ENCODE data around the gene ZRANB1.

Gene ZRANB1

DNA sequence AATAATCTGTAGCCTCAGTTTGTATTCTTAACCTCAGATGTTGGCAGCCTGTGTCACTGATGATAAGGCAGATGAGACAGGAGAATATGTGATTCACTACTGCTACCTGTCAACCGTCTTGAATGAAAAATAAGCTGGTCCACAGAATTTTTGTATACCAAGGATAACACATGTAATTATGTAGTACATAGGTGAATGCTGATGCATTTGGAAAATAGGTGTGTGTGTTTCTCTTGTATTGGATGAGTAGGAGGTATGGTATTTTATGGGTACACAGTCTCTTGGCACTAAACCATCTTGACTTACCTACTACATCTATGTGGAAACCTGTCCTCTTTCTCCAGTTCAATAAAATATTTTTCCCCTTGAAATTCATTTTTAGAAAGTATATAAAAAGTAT, 20.7 kb upstream of the ZRANB1 start:
- DNase-seq (ENCODE audit: low spot score), result no peak

DNA sequence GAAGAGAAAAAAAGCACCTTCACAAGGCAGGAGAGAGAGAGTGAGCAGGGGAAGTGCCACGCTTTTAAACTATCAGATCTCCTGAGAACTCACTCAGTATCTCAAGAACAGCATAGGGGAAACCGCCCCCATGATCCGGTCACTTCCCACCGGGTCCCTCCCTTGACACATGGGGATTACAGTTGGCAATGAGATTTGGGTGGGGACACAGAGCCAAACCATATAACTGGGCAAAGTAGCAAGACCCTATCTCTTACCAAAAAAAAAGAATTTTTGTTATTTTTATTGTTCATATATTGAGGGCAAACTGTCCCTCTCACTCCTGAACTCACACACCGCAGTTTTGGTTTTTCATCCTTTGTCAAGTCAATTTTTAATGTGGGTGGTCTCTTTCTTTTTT, 18.2 kb upstream of the ZRANB1 start:
- no peak for DNase-seq (ENCODE audit: low spot score)

DNA sequence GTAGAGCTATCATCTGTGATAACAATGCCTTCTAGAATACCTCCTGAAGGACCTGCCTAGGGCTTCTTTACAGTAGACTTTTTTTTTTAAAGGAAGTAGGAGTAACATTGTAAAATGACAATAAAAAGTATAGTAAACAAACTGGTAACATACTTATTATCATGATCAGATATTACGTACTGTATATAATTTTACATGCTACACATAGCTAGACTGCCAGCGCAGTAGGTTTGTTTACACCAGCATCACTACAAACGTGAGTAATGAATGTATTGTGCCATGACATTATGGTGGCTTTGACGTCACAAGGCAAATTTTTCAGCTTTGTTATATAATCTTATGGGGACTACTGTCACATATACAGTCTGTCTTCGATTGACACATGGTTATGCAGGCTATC, 15.4 kb upstream of the ZRANB1 start:
- no peak for DNase-seq (ENCODE audit: low spot score)

DNA sequence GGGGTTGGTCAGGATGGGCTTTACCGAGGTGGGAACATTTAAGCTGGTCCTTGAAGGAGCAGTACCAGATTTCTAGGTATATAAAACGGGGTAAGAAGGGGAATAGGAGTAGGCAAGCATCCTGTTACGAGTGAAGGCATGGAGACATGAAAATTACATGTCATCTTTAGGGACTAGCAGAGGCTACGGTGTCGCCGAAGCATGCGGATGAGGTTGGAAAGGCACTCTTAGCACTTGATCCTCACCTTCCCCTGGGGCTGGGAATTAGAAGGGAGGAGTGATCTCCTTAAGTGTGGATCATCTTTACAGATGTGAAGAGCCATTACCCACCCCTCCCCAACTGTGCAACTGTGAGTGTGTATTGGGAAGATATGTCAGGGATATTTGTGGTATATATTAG, 13.8 kb upstream of the ZRANB1 start:
- DNase-seq (ENCODE audit: low spot score), result no peak

DNA sequence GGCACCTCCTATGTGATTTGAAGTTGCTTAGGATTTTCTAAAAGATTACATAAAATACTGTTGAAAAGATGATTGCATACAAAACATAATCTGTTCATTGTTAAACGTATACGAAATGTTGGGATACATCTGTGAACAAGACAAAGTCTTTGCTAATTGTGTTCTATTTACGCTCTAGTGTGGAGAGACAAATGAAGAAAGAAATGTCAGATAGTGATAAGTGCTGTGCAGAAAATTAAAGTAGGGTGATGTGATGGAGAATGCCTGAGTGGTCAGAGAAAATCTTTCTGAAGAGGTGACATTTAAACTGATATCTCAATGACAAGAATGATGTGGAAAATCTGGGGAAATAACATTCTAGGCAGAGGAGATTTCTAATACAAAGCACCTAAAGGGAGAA, 13.4 kb upstream of the ZRANB1 start:
- no peak for DNase-seq (ENCODE audit: low spot score)

DNA sequence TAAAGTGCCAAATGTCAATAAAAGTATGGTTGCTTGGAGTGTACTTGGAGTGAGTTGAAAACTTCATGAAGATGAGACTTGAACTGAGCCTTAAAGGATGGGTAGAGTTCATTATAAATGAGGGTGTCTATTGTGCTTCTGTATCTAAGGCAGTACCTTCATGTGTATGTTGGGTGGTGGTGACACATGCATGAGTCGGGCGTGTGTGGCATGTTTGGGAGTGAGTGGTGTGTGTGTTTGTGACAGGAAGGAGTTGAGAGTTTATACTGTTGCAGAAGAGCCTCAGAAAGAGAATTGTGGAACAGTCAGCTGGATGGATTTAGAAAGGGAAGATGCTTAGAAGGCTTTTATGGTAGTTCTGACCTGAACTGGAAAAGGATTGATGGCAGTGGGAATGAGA, 6.0 kb upstream of the ZRANB1 start:
- DNase-seq (ENCODE audit: low spot score), result no peak

DNA sequence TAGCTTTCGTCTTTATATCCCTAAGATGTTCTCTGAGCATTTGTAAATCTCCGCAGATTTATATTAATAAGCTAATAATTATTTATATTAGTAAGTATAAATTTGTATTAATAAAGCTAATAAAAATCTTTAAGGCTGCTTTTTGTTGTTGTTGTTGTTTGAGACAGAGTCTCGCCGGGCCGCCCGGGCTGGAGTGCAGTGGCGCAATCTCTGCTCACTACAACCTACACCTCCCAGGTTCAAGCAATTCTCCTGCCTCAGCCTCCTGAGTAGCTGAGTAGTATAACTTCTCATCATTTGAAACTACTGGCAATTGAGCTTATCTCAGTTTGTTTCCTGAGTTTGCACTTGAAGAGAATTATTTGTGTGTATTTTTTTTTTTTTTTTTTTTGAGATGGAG, 5.1 kb upstream of the ZRANB1 start:
- DNase-seq (ENCODE audit: low spot score), result no peak

DNA sequence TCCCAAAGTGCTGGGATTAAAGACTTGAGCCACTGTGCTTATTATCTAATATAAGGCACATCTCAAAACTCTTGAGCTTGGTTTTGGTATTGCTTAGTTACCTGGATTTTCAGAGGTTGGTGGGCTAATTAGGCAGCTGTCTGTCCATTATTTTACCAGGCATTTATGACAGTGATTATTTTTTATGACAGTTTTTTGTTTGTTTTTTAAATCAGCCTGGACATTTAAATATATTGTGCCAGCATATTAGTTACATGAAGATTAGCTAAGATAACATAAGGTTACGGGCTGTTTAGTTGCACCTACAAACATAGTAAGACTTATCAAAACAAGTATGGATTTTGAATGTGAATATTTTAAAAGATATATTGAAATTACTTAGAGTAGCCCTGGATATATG, 2.6 kb upstream of the ZRANB1 start:
- no peak for DNase-seq (ENCODE audit: low spot score)

DNA sequence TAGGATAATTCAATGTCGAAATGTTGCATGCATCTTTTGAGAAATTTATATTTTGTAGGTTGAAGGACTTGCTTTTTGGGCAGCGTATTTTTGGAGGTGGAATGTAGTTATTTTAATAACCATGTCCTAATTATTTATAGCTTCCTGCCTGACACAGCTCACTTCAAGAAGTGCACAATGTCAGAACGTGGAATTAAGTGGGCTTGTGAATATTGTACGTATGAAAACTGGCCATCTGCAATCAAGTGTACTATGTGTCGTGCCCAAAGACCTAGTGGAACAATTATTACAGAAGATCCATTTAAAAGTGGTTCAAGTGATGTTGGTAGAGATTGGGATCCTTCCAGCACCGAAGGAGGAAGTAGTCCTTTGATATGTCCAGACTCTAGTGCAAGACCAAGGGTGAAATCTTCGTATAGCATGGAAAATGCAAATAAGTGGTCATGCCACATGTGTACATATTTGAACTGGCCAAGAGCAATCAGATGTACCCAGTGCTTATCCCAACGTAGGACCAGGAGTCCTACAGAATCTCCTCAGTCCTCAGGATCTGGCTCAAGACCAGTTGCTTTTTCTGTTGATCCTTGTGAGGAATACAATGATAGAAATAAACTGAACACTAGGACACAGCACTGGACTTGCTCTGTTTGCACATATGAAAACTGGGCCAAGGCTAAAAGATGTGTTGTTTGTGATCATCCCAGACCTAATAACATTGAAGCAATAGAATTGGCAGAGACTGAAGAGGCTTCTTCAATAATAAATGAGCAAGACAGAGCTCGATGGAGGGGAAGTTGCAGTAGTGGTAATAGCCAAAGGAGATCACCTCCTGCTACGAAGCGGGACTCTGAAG, 620 bp downstream of the ZRANB1 start:
- DNase-seq (ENCODE audit: low spot score), result no peak

DNA sequence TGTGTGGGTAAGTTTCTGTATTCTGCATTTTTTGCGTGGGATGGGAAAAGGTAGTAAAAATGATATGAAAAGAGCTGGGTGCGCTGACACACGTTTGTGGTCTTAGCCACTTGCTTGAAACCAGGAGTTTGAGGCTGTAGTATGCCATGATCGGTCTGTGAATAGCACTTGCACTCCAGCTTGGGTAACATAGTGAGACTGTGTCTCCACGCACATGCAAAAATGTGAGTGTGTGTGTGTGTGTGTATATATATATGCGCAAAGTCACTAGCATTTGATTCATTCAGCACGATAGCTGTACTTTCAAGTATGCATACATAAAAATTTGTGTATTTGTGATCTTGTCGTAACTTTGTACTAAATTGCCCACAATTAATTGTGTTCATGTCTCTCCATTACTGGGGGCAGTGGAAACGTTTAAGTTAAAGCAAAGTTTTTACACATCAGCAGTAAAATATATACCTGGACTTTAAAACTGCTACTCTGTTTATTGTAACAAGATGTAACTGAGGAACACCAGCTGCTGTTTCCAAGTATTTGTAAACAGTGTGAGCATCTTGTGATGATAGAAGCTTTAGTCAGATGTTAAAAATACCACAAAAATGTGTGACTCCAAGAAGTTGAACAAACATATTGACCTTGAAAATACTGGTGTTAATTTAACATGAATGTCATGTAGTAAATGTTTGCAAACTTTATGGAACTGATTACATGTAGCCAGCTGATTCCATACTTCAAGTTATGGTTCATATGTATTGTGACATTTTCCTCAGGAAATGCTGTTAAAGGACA, 1.6 kb downstream of the ZRANB1 start:
- peak; percentile 51 for DNase-seq (ENCODE audit: low spot score)

DNA sequence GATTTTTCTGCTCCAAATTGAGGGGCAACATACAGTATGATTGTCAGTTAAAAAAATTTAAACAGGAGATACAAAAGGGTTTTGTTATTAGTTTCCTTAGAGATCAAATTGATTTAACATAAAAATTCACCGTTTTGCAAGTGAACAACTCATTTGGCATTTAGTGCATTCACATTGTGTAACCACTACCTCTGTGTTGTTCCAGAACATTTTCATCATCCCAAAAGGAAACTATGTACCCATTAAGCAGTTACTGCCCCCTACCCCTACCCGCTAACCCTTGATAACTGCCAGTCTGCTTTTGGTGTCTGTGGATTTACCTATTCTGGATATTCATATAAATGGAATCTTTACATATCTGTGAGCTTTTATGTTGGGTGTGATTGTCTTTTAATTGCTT, 3.1 kb downstream of the ZRANB1 start:
- peak; percentile 38 for DNase-seq (ENCODE audit: low spot score)

DNA sequence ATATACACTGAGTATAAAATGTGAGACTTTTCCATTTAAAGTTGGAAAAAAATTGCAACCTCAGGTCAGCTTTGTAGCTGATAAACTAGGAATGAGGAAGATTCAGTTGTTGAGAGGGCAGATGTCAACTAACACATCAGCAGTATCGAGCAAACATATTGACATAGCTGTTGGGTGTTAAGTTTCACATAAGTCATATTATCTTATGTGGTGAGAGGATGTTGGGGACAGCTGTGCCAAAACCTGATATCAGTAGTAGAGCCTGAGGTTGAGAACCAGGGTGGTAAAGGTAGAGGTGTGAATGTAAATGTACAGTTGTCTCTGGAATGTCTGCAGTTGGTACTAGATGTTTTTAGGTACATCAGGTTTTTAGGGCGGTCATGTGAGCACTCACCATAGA, 5.0 kb downstream of the ZRANB1 start:
- DNase-seq (ENCODE audit: low spot score), result no peak

DNA sequence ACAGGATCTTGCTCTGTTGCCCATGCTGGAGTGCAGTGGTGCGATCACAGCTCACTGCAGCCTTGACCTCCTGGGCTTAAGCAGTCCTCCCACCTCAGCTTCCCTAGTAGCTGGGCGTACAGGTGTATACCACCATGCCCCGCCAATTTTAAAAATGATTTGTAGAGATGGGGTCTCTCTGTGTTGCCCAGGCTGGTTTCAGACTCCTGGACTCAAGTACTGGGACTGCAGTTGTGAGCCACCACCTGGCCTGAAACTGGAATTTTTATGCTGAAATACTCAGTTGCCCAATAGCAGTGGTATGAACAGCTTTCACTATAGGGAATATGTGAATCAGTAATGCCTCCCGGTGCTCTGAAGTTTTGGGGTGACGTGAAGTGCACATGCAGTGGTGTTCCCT, 7.6 kb downstream of the ZRANB1 start:
- DNase-seq (ENCODE audit: low spot score), result peak; percentile 20

DNA sequence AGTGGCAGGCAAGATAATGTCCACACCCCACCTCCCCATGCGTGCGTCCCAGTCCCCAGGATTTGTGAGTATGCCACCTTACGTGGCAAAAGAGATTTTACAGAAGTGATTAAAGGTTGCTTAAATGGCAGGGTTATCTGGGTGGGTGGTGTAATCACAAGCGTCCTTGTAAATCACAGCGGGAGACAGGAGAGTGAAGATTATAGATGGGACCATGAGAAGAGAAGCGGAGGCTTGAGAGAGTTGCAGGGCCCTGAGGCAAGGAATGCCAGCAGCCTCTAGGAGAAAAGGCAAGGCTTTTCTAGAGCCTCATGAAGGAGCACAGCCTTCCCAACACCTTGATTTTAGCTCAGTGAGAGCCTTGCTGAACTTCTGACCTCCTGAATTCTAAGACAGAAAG, 10.2 kb downstream of the ZRANB1 start:
- DNase-seq (ENCODE audit: low spot score), result no peak

DNA sequence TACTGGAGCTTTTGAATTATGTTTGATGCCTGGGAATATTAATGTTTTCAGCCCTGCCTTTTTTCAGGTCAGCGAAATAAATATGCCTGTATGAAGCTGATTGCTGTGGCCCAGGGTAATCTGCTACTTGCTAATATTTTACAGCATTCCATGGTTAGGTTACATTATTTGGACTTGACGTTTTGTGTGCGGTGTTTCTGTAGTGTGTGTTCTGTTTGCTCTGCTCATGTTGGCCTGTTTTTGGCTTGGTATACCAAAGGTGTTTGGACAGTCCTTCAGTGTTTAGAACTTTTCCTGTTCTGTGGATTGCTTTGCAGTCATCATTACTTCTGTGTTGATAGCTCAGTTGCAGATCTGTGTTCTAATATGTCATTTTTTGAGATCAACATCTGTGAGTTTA, 11.5 kb downstream of the ZRANB1 start:
- no peak for DNase-seq (ENCODE audit: low spot score)

DNA sequence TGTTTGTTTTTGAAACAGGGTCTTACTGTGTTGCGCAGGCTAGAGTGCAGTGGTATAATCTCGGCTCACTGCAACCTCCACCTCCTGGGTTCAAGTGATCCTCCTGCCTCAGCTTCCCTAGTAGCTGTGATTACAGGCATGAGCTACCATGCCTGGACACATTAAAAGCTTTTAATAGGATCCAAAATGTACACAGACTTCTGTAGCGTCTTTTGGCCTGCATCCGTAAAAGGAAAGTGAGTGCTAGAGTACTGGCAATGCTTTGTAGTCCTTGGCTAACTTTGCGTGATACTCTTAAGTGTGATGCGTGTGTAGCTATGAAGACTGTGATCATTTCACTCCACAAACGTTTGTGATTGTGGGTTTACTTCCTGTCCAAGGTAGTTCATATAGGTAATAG, 13.3 kb downstream of the ZRANB1 start:
- no peak for DNase-seq (ENCODE audit: low spot score)

DNA sequence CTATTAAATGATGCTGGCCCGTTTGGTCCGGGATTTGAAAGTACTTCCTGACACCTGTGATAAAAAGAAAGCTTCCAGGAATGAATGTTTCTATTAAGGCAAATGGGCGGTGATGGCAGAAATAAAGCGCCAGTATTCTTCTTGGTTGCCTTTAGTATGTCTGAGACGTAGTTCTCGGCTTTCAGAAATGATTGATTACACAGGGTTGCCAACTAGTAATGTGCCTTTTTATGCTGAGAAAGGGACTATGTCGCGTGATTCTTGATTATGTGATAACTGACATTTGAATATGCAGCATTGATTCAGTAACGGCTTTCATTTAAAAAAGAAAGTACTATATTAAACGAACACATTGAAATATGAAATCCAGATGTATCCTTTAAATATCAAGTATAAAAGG, 13.9 kb downstream of the ZRANB1 start:
- no peak for DNase-seq (ENCODE audit: low spot score)

DNA sequence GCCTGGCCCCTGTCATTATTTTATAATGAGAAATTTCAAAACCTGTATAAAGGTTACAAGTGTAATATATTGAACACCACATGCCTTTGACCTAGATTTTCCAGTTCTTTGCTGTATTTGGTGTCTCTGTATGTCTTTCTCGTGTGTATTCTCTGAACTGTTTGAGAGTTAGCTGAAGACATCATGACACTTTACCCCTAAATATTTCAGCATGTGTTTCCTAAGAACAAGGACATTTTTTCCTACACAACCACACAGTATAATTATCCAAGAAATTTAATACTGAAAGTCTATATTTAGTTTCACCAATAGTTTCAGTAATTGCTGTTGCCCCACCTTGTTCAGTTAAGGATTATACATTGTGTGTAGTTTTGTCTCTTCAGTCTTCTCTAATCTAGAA, 14.8 kb downstream of the ZRANB1 start:
- DNase-seq (ENCODE audit: low spot score), result no peak

DNA sequence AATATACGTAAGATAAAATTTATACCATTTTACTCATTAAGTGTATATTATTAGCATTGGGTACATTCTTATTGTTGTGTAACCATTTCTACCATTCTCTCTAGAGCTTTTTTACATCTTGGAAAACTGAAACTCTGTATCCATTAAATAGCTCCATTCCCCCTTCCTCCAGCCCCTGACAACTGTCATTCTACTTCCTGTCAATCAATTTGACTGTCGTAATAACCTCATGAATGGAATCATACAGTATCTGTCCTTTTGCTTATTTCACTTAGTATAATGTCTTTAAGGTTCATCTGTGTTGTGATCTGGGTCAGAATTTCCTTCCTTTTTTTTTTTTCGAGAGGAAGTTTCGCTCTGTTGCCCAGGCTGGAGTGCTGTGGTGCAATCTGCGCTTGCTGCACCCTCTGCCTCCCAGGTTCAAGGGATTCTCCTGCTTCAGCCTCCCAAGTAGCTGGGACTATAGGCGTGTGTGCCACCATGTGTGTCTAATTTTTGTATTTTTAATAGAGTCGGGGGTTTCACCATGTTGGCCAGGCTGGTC, 15.6 kb downstream of the ZRANB1 start:
- DNase-seq (ENCODE audit: low spot score), result no peak

DNA sequence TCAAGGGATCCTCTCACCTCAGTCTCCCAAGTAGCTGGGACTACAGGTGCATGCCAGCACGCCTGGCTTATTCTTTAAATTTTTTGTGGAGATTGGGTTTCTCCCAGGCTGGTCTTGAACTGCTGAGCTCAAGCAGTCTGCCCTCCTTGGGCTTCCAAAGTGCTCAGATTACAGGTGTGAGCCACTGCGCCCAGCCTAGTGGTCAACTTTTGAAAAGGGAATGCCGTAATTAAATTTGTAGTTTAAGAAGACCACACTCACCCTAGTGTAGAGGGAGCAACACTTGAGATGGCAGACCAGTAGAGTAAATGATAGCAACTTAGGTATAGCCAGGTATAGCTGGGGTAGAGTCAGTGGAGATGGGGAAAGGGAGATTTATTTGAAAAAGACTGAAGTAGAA, 17.6 kb downstream of the ZRANB1 start:
- DNase-seq (ENCODE audit: low spot score), result no peak

DNA sequence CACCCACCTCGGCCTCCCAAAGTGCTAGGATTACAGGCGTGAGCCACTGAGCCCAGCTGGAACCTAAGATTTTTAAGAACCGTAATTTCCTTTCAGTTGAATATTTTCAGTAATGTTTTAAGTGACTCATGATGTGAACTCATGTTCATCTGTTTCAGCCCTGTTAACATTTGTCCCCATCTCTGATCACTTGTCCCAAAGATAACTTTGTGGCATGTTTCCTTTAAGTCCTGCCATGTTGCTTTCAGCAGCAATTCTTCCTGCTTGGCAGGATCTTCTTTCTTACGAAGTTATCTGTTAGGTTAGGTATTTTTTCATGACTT, 19.3 kb downstream of the ZRANB1 start:
- no peak for DNase-seq (ENCODE audit: low spot score)

DNA sequence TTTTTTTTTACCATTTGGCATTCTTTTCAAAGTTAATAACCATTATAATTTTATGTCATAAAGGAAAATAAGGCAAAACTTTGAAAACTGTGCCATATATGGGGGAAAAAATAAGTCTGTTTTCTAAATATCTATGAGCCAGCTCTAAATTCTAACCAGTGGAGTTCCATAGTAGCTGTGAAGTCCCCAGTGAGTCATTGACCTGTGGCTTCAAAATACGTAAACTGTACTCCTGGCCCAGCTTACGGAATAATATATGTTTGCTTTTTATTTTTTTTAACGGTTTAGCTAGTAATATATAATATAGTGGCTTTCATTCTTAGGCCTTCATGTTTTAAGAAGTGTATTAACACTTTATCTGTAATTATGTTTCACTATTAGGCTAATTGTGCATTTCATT, 20.5 kb downstream of the ZRANB1 start:
- DNase-seq (ENCODE audit: low spot score), result no peak

All from AG20443 (cell line).